Osteoblast (primary cell): ENCODE data around the gene MANBA. TPM values are rescaled to one million over a fixed set of nuclear protein-coding genes. Genes with fewer than 3 reads are reported as not detected.

Experiments
- DNase-seq: peaks from one replicate; pipeline ENCODE4 v3.0.0; 2011; ENCODE audit warnings: low spot score, mixed read lengths; ENCODE audit not compliant: insufficient read length; ENCODE audit errors: missing footprints
- H2AFZ ChIP-seq: 2 replicates; pipeline ENCODE4 v1.6.0; 2011; ENCODE audit warnings: mild to moderate bottlenecking, low read length
- H3K27ac ChIP-seq: 2 replicates; pipeline ENCODE4 v1.5.1; 2011; ENCODE audit warnings: mild to moderate bottlenecking, low read depth, low read length, moderate library complexity
- H3K27me3 ChIP-seq: 2 replicates; pipeline ENCODE4 v1.6.0; 2012; ENCODE audit warnings: mild to moderate bottlenecking, control low read depth, inconsistent platforms, low read length, moderate library complexity; ENCODE audit not compliant: insufficient read depth
- H3K36me3 ChIP-seq: 2 replicates; pipeline ENCODE4 v1.5.1; 2011; ENCODE audit warnings: mild to moderate bottlenecking, low read length, control low read depth, moderate library complexity; ENCODE audit not compliant: insufficient read depth
- H3K4me1 ChIP-seq: 2 replicates; pipeline ENCODE4 v1.5.1; 2011; ENCODE audit warnings: mild to moderate bottlenecking, low read length, control low read depth, moderate library complexity; ENCODE audit not compliant: insufficient read depth
- H3K4me2 ChIP-seq: 2 replicates; pipeline ENCODE4 v1.6.0; 2011; ENCODE audit warnings: mild to moderate bottlenecking, low read length; ENCODE audit not compliant: insufficient read depth
- H3K4me3 ChIP-seq: fragments of 200-600 bp; sonication (generic); 3 replicates; pipeline ENCODE4 v1.5.1; 2012; ENCODE audit warnings: mild to moderate bottlenecking, low read length, inconsistent platforms; ENCODE audit not compliant: insufficient read depth
- H3K79me2 ChIP-seq: 2 replicates; pipeline ENCODE4 v1.6.0; 2012; ENCODE audit warnings: mild to moderate bottlenecking, low read length, control low read depth, inconsistent platforms; ENCODE audit not compliant: insufficient read depth
- H3K9me3 ChIP-seq: 2 replicates; pipeline ENCODE4 v1.5.1; 2011; ENCODE audit warnings: low read depth, low read length, control low read depth
- H4K20me1 ChIP-seq: 2 replicates; pipeline ENCODE4 v1.6.0; 2012; ENCODE audit warnings: mild to moderate bottlenecking, low read length, control low read depth; ENCODE audit not compliant: insufficient read depth
- CTCF ChIP-seq: IDR thresholded peaks from 2 replicates; pipeline ENCODE4 v1.5.1; 2011; ENCODE audit warnings: mild to moderate bottlenecking, low read depth, low read length, moderate library complexity; ENCODE audit errors: extremely low read depth
- total RNA-seq: library from RNA; depleted of rRNA; stranded (reverse); fragments of >200 nt; gene quantifications from 2 replicates; pipeline ENCODE4 v1.2.3, GENCODE V29; 2012

Gene MANBA
- total RNA-seq, 1 donor: 64.1 TPM

- no peaks in the 10 kb centered on the region for H3K36me3 ChIP-seq
- TF ChIP-seq CTCF: no peak
- no peak overlapping the region for H2AFZ ChIP-seq
- H3K9me3 ChIP-seq: no peaks in the 10 kb centered on the region
- H3K4me1 ChIP-seq: no peaks in the 10 kb centered on the region
- no peak overlapping the region for H3K4me3 ChIP-seq
- no peak for DNase-seq
- no peaks in the 10 kb centered on the region for H3K27me3 ChIP-seq
- H3K4me2 ChIP-seq: no peak overlapping the region
- H3K27ac ChIP-seq: no peak overlapping the region
- no peaks in the 10 kb centered on the region for H4K20me1 ChIP-seq
- H3K79me2 ChIP-seq: no peaks in the 10 kb centered on the region
Measured at GRCh38 chr4:102779204-102779603, 18.4 kb upstream of the MANBA start.

- no peaks in the 10 kb centered on the region for H3K4me1 ChIP-seq
- no peaks in the 10 kb centered on the region for H3K27me3 ChIP-seq
- no peaks in the 10 kb centered on the region for H3K36me3 ChIP-seq
- no peak overlapping the region for H2AFZ ChIP-seq
- H3K4me2 ChIP-seq: no peak overlapping the region
- no peaks in the 10 kb centered on the region for H3K9me3 ChIP-seq
- H3K79me2 ChIP-seq: no peaks in the 10 kb centered on the region
- no peak overlapping the region for H3K27ac ChIP-seq
- DNase-seq: no peak
- H3K4me3 ChIP-seq: no peak overlapping the region
- H4K20me1 ChIP-seq: no peaks in the 10 kb centered on the region
- no peak for TF ChIP-seq CTCF
Measured at GRCh38 chr4:102778720-102779119, 18.0 kb upstream of the MANBA start.

GRCh38 chr4:102775805-102776204, 15.0 kb upstream of the MANBA start:
- no peaks in the 10 kb centered on the region for H3K27me3 ChIP-seq

GRCh38 chr4:102774254-102774653, 13.5 kb upstream of the MANBA start:
- H3K4me3 ChIP-seq: no peak overlapping the region

More at GRCh38 chr4:102775805-102776204, 15.0 kb upstream of the MANBA start:
- no peak for TF ChIP-seq CTCF
- no peak overlapping the region for H3K4me3 ChIP-seq
- no peaks in the 10 kb centered on the region for H3K4me1 ChIP-seq
- no peaks in the 10 kb centered on the region for H3K9me3 ChIP-seq
- H4K20me1 ChIP-seq: no peaks in the 10 kb centered on the region
- no peaks in the 10 kb centered on the region for H3K79me2 ChIP-seq
- H2AFZ ChIP-seq: no peak overlapping the region
- no peak overlapping the region for H3K4me2 ChIP-seq
- no peak for DNase-seq
- H3K36me3 ChIP-seq: no peaks in the 10 kb centered on the region
- no peak overlapping the region for H3K27ac ChIP-seq

More at GRCh38 chr4:102774254-102774653, 13.5 kb upstream of the MANBA start:
- no peak overlapping the region for H2AFZ ChIP-seq
- no peaks in the 10 kb centered on the region for H3K4me1 ChIP-seq
- H3K4me2 ChIP-seq: no peak overlapping the region
- no peaks in the 10 kb centered on the region for H3K27me3 ChIP-seq
- no peak for DNase-seq
- no peaks in the 10 kb centered on the region for H3K9me3 ChIP-seq
- H3K79me2 ChIP-seq: no peaks in the 10 kb centered on the region
- TF ChIP-seq CTCF: no peak
- H4K20me1 ChIP-seq: no peaks in the 10 kb centered on the region
- H3K27ac ChIP-seq: no peak overlapping the region
- no peaks in the 10 kb centered on the region for H3K36me3 ChIP-seq
